B cell (primary cell): Measurements from ENCODE around the gene LMTK3. TPM values are rescaled to one million over a fixed set of nuclear protein-coding genes. Genes with fewer than 3 reads are reported as not detected.

Experiments
- ATAC-seq: fragments of 200-7000 bp; cut with Tn5 transposase; one replicate; pipeline ENCODE4 v1.10.0; 2021; ENCODE audit warnings: low read depth, mild to moderate bottlenecking, moderate number of reproducible peaks, moderate library complexity
- CTCF ChIA-PET: fragments of 350-600 bp; sonication (Branson Sonifier 250); formaldehyde crosslinking; loops from one replicate; lab custom pipeline; 2021; ENCODE audit warnings: antibody characterized with exemption, inconsistent platforms; lab: Charles Lee
- POLR2A ChIA-PET: fragments of 350-600 bp; sonication (Branson Sonifier 250); formaldehyde crosslinking; loops from one replicate; lab custom pipeline; 2021; ENCODE audit warnings: antibody characterized with exemption; lab: Charles Lee
- DNase-seq: peaks from one replicate; pipeline ENCODE4 v3.0.0; 2013
- H2AFZ ChIP-seq: 2 replicates; pipeline ENCODE4 v1.6.1; 2012; ENCODE audit warnings: mild to moderate bottlenecking, low read depth, low read length; ENCODE audit not compliant: insufficient read depth, poor library complexity, severe bottlenecking
- H3K27ac ChIP-seq, 2 donors: 1 replicate in 1 of 2; 2 replicates in 1 of 2; pipeline ENCODE4 v1.5.1; 2012 to 2013; ENCODE audit warnings: low read length in 2 of 2, mild to moderate bottlenecking in 2 of 2, moderate library complexity in 1 of 2
- H3K27me3 ChIP-seq, 4 experiments: fragments of 200-600 bp in 1 of 4; sonication (generic) in 1 of 4; replicated peaks in 1 of 4; 1 replicate in 2 of 4; 2 replicates in 2 of 4; pipeline versions ENCODE4 v1.6.1 to v1.7.0; 2013 to 2016; ENCODE audit warnings: low read length in 3 of 4, mild to moderate bottlenecking in 2 of 4, mixed read lengths in 1 of 4, moderate library complexity in 1 of 4; ENCODE audit not compliant: insufficient read depth in 4 of 4, control insufficient read depth in 3 of 4; ENCODE audit errors: control extremely low read depth in 1 of 4
- H3K36me3 ChIP-seq, 2 experiments: replicated peaks in 1 of 2; 1 replicate in 1 of 2; 2 replicates in 1 of 2; pipeline versions ENCODE4 v1.6.1 to v1.7.1; 2013; ENCODE audit warnings: low read length in 1 of 2; ENCODE audit not compliant: insufficient read depth in 2 of 2, control insufficient read depth in 1 of 2; ENCODE audit errors: control extremely low read depth in 1 of 2, extremely low read depth in 1 of 2
- H3K4me1 ChIP-seq, 2 donors: fragments of 200-600 bp in 1 of 2; sonication (generic) in 1 of 2; 1 replicate in 1 of 2; 2 replicates in 1 of 2; pipeline versions ENCODE4 v1.5.1 to v1.6.1; 2013 to 2017; ENCODE audit warnings: low read length in 2 of 2; ENCODE audit not compliant: control insufficient read depth in 2 of 2, insufficient read depth in 2 of 2
- H3K4me2 ChIP-seq: replicated peaks from 2 replicates; pipeline ENCODE3; 2012; ENCODE audit warnings: mild to moderate bottlenecking, low read depth, low read length; ENCODE audit not compliant: poor library complexity, severe bottlenecking
- H3K4me3 ChIP-seq, 5 experiments: fragments of 200-600 bp in 1 of 5; sonication (generic) in 1 of 5; 1 replicate in 3 of 5; 2 replicates in 2 of 5; pipeline versions ENCODE4 v1.5.1 to v1.7.0; 2011 to 2016; ENCODE audit warnings: low read length in 4 of 5, mild to moderate bottlenecking in 4 of 5, low read depth in 2 of 5, control low read depth in 1 of 5, moderate library complexity in 1 of 5; ENCODE audit not compliant: insufficient read depth in 1 of 5; ENCODE audit errors: control extremely low read depth in 1 of 5, extremely low read depth in 1 of 5
- H3K79me2 ChIP-seq: fragments of 200-600 bp; sonication (generic); one replicate; pipeline ENCODE4 v1.6.0; 2016; ENCODE audit warnings: low read length; ENCODE audit not compliant: control insufficient read depth, insufficient read depth
- H3K9ac ChIP-seq: fragments of 200-600 bp; sonication (generic); 2 replicates; pipeline ENCODE4 v1.6.1; 2017; ENCODE audit warnings: mild to moderate bottlenecking, low read length, moderate library complexity
- H3K9me3 ChIP-seq, 3 donors: one replicate each; pipeline versions ENCODE4 v1.6.1 to v1.7.1; 2013; ENCODE audit warnings: low read length in 2 of 3; ENCODE audit not compliant: control insufficient read depth in 2 of 3, insufficient read depth in 1 of 3; ENCODE audit errors: control extremely low read depth in 1 of 3
- H4K20me1 ChIP-seq: 2 replicates; pipeline ENCODE4 v1.6.0; 2012; ENCODE audit warnings: mild to moderate bottlenecking, low read length; ENCODE audit not compliant: insufficient read depth, control insufficient read depth, poor library complexity, severe bottlenecking
- H3K27ac Mint-ChIP-seq: one replicate; pipeline ENCODE4 v1.8.0; 2021; ENCODE audit warnings: mixed read lengths
- H3K27me3 Mint-ChIP-seq: one replicate; pipeline ENCODE4 v1.8.0; 2021; ENCODE audit warnings: mixed read lengths
- H3K4me1 Mint-ChIP-seq: one replicate; pipeline ENCODE4 v1.8.0; 2021; ENCODE audit warnings: mixed read lengths
- H3K4me3 Mint-ChIP-seq: one replicate; pipeline ENCODE4 v1.8.0; 2021; ENCODE audit warnings: mixed read lengths
- H3K9me3 Mint-ChIP-seq: one replicate; pipeline ENCODE4 v1.8.0; 2022; ENCODE audit warnings: mixed read lengths; ENCODE audit not compliant: insufficient read depth
- CTCF ChIP-seq: fragments of 200-600 bp; IDR thresholded peaks from one replicate; pipeline ENCODE4 v1.8.0; 2022; ENCODE audit warnings: antibody characterized with exemption, mild to moderate bottlenecking
- EZH2 ChIP-seq: IDR thresholded peaks from 2 replicates; pipeline ENCODE4 v1.6.1; 2012; ENCODE audit warnings: borderline replicate concordance, low read depth, mild to moderate bottlenecking, moderate library complexity, low read length; ENCODE audit not compliant: insufficient read depth, poor library complexity, severe bottlenecking
- WGBS: methylation state at CpG from one replicate; pipeline ENCODE4 v1.1.5; 2013; ENCODE audit warnings: missing lambda C conversion rate; ENCODE audit not compliant: insufficient coverage; 5-methylcytosine and 5-hydroxymethylcytosine counted together
- intact Hi-C: fragments of 100-400 bp; cut with micrococcal nuclease; formaldehyde crosslinking; loops from one replicate; pipeline ENCODE4 v1.10.0; 2022
- polyA plus RNA-seq: library from polyadenylated mRNA; depleted of rRNA; stranded (reverse); fragments of >200 nt; gene quantifications from 2 replicates; pipeline ENCODE4 v1.2.3, GENCODE V29; 2012
- total RNA-seq, 2 donors: library from RNA; stranded (reverse); fragments of 120-200 nt in 1 of 2; gene quantifications; 1 replicate in 1 of 2; 2 replicates in 1 of 2; pipeline versions ENCODE4 v1.2.3 to v1.2.4, GENCODE V29; 2013 to 2022

The LMTK3 gene
- total and polyA plus RNA-seq, 2 donors (not counting 1 experiment from before 2014, with no cell fraction given), result 0.19 to 1.6 TPM

GRCh38 chr19:48502350-48503018 is 9.2 kb downstream of the LMTK3 start:
- Mint-ChIP-seq H3K27me3 (peaks cover 3% of the 10 kb centered on the region), H3K4me3 (peak overlapping the region; percentile 44), H3K4me1 (peaks cover 21% of the 10 kb centered on the region), H3K9me3 (no peaks in the 10 kb centered on the region), H3K27ac (peak overlapping the region; percentile 38)
- peak overlapping the region in 3 of 5 experiments; percentile 12 to 23 (median 17) for H3K4me3 ChIP-seq
- H3K79me2 ChIP-seq, result no peaks in the 10 kb centered on the region
- peaks cover 27 to 31% of the 10 kb centered on the region in 2 donors for H3K4me1 ChIP-seq
- peak overlapping the region in 1 of 2 donors; percentile 33 for H3K27ac ChIP-seq
- no peak overlapping the region for H3K9ac ChIP-seq
- POLR2A ChIA-PET, result interaction anchor here (0.6 to 1.4 kb wide), 8 partner anchors 8 to 1001 kb away, joined by 3 to 6 read pairs (median 4); partner anchors contain the start of genes SYNGR4 and TMEM143
- DNase-seq (peak; percentile 85), ATAC-seq (peak; percentile 72)
- H3K4me2 ChIP-seq, result peak overlapping the region; percentile 81
- peaks cover 0 to 29% (median 11%) of the 10 kb centered on the region in 4 experiments for H3K27me3 ChIP-seq
- H2AFZ ChIP-seq, result peak overlapping the region; percentile 79
- 11% methylated on average over 21 of the region's 27 CpGs for WGBS
- no peak for TF ChIP-seq EZH2
- TF ChIP-seq CTCF, result no peak
- CTCF ChIA-PET, result interaction anchor here (0.9 to 1.0 kb wide), 2 partner anchors 13 to 86 kb away, joined by 4 to 6 read pairs; no protein-coding TSS in a partner anchor
- intact Hi-C loops, result loop anchor here (1.0 kb wide), 1 partner anchor 9 kb away; no protein-coding TSS in a partner anchor
- H4K20me1 ChIP-seq, result no peaks in the 10 kb centered on the region
- no peaks in the 10 kb centered on the region for H3K36me3 ChIP-seq
- H3K9me3 ChIP-seq, result peaks cover 0 to 14% (median 0%) of the 10 kb centered on the region in 3 donors
